Right renal cortex interstitium (tissue), 3 donors: Measurements from ENCODE around the gene ABI3. TPM values are rescaled to one million over a fixed set of nuclear protein-coding genes. Genes with fewer than 3 reads are reported as not detected.

Source experiments
- DNase-seq, 3 donors: peaks; one replicate each; pipeline ENCODE4 v3.0.0-alpha.2; 2013; ENCODE audit warnings: low read depth in 3 of 3, low spot score in 2 of 3
- polyA plus RNA-seq, 3 donors: library from polyadenylated mRNA; unstranded; fragments of 120-200 nt; gene quantifications; one replicate each; pipeline ENCODE4 v1.2.1, GENCODE V29; 2013; ENCODE audit not compliant: insufficient read length in 3 of 3

ABI3 gene
- polyA plus RNA-seq, 3 donors: 4.2 to 5.8 (median 4.7) TPM

DNA sequence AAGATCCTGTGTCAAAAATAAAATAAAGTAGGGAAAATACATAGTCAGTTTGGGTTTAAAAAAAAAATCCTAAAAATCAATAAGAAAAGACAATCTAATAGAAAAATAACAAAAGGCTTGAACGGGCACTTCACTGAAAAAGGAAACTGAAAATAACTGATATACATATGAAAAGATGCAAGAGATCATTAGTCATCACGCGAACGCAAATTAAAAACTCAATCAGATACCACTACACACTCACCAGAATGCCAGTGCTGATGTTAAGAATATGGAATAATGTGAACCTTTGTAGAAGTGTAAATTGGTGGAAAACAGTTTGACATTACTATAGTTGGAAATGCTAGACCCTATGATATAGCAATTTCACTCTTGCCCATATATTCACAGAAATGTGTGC is 14.8 kb upstream of the ABI3 start:
- no peak for DNase-seq

DNA sequence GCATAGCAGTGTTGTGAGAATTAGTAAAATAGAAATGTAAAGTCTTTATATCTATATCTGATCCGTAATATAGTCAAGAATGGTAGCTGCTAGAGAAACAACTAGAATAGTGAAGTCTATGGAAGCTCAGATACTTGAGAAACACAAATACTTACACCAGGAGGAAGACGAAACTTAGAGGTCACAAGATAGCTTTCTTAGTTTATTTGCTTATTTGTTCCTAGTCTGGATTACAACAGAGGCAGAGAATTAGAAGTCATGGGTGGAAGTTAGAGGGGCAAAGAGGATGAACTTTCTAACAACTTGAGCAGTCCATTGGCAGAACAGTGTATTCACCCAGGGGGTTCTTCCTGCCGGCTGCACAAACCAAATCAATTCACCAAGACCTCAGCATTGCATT is 14.0 kb upstream of the ABI3 start:
- DNase-seq: no peak

DNA sequence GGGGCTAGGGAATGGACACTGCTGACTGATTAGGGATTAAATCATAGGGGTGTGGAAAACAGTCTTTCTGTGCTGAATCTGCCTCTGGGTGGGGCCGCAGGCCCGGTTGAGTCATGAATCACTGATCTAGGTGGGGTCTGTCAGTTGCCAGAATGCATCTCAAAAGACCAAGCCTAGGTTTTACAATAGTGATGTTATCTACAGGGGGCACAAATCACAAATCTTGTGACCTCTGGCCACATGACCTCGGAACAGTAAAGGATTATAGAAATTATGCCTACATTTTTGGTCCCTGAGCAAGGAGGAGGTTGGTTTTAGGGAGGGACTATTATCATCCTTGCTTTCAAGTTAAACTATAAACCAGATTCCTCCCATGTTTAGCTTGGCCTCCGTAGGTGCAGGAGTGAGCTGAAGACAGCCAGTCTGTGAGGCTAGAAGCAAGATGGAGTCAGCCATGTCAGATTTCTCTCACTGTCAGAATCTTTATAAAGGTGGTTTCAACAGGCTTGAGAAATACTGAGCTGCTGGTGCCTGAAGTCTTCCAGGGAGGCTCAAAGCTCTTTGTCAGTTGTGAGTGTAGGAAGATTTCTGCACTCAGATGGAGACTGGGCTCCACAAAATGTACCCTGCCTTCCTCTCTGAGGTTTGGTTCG is 13.0 kb upstream of the ABI3 start:
- no peak for DNase-seq

DNA sequence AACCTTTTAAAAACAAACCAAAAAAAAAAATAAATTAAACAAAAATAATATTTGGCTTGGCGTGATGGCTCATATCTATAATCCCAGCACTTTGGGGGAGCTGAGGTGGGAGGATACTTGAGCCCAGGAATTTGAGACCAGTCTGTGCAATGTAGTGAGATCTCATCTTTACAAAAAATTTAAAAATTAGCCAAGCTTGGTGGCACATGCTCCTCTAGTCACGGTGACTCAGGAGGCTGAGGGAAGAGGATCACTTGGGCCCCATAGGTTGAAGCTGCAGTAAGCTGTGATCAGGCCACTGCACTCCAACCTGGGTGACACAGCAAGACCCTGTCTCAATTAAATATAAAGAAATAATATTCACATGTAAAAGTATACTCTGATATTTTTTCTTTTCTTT is 12.3 kb upstream of the ABI3 start:
- DNase-seq: no peak

DNA sequence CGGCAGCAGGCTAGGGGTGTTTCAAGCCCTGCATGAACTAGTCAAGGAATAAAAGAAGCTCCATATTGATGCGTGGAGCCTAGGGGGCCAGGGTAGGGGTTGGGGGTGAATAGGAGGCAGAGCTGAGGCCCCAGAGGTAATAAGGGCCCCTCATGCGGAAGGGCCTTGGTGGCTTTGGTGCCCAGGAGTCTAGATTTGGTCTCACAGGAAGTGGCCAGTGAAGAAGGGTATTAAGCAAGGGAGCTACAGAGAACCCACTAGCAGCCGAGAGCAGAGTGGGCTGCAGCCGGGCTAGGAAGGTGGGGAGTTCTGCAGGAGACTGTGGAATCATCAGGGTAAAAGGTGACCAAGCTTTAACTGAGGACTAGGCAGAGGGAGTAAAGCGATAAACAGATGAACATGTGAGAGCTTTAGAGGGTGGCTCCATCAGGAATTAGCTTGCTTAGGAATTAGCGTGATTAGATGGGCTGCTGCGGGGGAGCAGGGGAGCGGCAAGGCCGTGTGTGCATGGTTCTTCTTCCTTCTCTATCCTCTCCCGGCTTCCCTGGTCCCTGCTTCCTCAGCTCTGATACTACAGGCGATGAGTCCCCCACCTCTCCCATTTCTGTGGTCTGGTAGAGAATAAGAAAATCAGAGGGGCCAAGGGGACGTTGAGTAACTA is 10.0 kb upstream of the ABI3 start:
- DNase-seq: no peak

DNA sequence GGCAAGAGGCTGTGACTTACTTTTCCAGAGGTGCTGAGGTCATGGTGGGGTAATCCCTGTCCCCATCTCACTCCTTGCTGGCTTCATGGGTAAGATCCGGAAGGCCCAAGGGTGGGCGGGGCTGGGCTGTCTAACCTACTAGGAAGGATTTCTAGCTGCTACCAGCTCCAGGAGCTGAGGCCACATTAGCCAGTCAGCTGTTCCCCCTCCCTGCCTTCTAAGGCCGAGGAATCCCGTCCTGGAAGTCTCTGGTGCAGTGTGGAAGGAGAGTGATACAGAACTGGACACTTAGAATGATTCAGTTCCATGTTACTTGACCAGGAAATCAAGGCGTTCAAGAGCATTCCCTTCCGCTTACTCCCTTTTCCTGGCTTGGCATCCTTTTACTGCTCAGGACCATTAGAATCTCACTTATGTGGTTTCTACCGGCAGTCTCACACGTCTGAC is 9.0 kb upstream of the ABI3 start:
- no peak for DNase-seq

DNA sequence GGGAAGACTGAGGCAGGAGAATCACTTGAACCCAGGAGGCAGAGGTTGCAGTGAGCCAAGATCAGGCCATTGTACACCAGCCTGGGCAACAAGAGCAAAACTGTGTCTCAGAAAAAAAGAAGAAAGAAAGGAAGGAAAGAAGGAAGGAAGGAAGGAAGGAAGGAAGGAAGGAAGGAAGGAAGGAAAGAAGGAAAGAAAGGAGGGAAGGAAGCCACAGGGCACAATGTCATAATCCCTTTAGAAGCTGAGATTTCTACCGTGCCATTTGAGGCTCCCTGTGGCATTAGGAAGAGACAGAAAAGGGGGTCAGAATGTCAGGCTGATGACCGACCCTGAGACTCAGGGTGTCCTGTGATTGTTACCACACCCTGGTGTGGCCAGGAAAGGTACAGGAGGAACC is 6.7 kb upstream of the ABI3 start:
- DNase-seq: no peak

DNA sequence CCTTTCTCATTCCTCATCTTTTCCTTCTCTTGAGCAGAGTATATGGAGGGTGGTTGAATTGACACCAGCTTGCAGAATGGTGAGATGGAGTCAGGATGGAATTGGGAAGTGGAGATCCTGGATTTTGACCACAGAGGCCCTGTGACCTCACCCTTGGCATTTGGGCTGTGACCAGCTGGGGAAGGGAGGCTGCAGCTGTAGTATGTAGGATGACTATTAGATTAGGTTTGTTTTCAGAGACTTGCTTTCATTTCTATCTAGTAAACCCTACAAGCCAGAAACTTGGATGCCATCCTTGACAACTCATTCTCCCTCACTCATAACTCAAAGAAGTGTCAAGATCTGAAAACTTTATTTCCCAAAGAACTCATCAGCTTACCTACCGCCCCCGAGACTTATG is 6.0 kb upstream of the ABI3 start:
- DNase-seq: no peak

DNA sequence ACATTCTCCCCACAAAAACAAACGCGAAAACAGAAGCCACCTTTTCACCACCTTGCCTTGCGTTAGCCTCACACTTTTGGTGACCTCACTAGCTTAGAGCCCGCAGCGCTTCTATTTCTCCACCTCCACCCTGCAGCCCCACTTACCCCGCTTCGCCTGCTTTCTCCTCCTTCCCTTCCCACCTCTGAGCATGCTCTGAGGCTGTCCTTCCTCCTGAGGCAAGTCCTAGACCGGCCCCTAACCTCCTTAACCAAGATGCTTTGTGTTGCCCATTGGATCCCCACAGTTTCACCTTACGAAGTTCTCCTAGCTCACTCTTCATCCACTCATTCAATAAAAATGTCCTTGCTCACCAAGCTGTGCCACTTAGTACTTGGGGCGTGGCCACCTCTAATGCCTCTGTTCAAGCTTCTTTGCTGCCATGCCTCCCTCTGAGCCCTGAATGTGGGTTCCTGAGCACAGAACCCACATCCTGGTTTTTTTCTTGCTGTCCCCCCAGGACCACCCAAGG is 1.4 kb upstream of the ABI3 start:
- DNase-seq: no peak

DNA sequence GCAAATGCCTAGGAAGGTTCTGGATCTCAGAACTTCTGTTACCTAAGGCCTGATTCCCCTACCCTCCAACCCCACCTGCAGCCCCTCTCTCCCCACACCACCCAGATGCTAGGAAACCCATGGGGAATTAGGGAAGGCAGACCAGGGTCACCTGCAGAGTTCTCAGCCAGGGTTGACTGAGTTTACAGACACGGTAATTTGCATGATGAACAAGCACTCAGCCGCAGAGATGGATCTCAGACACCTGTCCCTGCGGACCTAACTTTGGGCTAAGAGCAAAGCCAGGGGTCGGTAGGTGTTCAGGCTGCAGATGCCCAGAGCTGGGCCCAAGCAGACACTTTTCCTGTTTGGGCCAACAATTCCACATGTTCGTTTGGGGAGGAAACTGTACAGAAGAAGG is 2.9 kb downstream of the ABI3 start:
- no peak for DNase-seq

DNA sequence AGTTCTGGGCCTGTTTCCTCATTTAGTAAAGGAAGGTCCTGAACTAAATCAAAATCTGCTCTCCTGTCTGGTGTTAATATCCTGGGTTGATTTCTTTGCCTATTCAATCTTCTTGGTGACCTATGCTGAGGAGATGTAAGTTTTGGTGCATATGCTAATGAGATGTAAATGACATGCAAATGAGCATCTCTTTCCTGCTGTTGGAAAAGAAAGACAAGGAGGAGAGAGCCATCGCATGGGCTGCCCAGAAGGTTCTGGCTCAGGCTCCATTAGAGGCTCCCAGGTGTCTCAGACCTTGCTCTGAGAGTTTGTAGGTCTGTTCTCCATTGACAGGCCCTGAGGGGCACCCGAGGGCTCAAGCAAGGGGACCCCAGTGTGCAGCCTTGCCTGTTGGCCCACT is 3.3 kb downstream of the ABI3 start:
- DNase-seq: no peak

DNA sequence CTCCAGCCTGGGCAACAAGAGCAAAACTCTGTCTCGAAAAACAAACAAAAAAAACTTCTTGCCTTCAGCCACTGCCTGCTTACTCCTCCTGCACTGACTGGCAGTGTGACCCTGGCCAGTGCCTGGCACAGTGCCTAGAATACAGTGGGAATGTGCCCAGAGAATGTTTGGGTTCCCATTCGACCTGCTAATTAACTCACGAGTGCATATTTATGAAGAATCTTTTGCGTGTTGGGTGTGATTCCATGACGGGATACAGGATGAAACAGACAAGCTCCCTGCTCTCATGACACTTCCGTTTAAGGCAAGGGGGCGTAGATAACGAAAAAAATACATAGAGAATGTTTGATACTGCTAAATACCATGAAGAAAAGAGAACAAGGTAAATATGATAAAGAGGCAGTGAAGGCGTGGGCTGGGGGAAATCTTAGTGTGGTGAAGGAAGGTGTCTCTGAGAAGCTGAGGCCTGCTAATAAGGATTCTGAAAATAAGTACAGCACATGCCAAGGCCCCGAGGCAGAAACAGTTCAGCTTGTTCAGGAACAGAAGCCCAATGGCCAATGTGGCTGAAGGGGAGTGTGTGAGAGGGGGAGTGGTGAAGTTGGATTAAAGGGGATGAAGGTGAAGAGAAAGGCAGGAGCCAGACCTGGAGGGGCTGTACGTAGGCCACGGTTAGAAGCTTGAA is 4.3 kb downstream of the ABI3 start:
- DNase-seq: no peak

DNA sequence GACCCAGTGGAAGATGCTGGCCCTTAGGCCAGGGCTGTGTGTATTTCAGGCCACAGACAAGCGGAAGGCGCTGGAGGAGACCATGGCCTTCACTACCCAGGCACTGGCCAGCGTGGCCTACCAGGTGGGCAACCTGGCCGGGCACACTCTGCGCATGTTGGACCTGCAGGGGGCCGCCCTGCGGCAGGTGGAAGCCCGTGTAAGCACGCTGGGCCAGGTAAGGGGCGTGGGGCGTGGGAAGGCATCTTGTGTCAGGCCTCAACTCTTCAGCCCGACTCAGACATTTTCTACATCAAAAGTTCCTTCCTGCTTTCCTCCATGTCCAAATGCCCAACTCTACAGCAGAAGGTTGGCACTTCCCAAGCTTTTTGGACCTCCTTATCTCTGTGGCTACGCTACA is 6.0 kb downstream of the ABI3 start:
- DNase-seq: no peak

DNA sequence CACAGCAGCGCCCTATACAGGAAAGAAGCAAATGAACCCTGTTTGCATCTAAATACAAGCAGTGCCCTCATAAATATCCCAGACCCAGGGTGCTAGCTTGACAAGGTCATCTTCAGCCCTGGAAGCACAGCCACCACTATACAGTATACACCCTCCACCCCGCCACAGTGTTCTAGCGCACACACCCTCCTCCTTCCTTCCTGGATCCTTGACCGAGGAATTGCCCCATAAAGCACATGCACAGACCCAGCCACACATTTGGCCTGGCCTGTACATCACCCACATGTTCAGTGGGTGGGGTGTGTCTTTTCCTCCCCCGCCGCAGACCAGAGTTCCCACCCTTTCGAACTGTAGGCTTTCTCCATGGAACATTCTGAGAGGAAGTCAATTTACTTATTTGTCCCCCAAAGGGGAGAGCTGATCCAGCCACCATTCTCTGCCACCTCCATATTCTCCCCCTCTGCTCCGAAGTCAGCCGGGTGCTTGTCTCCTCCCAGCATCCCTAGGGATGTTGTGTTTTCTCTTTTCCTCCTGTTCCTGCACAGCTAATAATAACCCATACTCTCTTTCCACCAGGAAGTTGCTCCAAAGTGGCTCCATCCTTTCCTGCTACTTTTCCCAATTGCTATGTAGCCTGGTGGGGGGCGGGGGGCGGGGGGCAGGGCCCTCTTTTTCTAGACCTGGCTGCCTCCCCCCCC is 6.6 kb downstream of the ABI3 start:
- DNase-seq: no peak

DNA sequence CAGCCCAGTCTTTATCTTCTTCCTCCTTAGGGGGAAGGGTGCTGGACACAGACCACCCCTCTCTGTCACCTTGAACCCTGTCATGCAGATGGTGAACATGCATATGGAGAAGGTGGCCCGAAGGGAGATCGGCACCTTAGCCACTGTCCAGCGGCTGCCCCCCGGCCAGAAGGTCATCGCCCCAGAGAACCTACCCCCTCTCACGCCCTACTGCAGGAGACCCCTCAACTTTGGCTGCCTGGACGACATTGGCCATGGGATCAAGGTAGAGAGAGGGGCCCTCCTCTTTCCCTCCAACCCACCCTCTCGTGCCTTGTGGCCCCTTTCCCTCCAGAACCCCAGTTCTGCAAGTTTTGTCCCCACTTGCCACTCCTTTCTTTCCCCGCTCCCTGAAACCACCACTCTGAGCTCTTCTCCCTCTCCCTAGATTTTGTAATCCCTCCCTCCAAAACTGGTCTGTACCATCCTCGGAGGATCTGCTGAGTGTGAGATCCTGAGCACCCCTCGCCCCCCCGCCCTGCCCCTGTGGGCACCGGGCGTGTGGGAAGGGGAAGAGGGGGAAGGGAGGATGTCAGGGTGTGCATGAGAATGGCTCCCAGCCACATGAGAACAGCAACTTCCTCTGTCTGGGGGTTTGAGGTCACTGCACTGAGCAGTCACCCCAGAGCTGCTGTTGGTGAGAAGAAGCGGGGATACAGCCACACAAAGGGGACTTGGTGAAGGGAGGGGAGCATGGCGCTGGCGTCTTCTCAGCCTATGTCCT is 7.3 kb downstream of the ABI3 start:
- no peak for DNase-seq

DNA sequence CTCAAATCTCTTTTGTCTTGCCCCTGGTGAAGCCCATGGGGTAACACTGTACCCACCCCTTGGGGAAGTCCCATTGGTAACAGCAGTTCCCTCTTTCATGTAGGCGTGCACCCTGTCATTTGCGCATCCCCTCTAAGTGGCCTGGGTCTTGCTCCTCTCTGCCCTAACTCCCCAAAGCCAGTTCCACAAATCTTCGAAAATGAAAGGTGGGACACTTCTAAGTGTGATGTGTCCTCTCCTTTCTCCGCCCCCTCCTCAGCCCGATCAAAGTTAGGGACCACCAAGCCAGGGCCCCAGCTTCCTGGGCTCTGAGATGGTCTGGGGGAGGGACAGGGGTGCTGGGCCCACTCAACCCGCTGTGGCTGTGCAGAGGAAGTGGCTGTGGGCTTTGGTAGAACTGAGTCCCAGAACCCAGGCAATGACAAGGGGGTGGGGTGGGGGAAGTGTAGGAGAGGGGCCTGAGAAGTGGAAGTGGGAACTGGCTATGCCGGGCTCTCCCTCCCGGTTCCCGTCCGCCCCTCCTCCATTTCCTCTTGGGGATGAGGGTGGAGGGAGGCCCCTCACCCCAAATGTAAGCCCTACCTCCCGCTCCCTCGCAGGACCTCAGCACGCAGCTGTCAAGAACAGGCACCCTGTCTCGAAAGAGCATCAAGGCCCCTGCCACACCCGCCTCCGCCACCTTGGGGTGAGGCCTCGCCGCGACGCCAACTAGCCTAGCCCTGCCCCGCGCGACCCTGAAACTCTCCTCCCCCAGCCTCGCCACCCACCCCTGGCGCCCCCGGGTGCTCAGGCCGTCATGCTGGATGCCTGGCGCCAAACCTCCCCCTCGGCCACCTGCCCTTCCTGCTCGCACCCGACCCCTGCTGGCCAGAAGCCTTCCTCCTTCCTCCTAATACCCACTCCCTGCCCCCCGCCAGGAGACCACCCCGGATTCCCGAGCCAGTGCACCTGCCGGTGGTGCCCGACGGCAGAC is 8.7 kb downstream of the ABI3 start:
- no peak for DNase-seq

DNA sequence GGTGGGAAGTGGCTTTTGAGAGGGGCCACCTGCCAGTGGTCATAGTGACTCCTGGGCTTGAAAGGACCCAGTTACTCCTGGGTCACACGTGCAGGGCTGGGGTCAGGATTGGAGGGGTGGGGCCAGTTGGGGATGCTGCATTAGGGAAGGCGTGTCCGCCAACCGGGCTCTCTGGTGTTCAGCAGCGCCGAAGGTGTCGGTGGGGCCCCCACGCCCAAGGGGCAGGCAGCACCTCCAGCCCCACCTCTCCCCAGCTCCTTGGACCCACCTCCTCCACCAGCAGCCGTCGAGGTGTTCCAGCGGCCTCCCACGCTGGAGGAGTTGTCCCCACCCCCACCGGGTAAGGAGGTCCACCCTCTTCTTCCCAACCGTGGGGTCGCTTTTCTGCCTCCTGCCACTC is 9.5 kb downstream of the ABI3 start:
- DNase-seq: no peak

DNA sequence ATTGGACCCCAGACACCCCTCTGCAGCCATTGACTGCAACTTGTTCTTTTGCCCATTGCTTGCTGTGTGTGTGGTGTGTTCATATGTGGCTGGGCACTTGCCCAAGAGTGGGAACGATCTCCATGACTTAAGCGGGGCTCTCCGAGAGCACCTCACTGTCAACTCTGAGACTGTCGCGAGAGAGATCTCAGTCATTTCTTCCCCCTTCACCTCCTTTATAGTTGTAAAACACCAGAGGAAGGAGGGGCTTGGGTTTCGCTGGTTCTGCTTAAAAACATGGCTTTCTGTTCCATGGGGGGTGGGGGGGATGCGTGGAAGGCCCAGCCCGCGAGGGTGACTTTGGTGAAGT is 12.6 kb downstream of the ABI3 start:
- no peak for DNase-seq

DNA sequence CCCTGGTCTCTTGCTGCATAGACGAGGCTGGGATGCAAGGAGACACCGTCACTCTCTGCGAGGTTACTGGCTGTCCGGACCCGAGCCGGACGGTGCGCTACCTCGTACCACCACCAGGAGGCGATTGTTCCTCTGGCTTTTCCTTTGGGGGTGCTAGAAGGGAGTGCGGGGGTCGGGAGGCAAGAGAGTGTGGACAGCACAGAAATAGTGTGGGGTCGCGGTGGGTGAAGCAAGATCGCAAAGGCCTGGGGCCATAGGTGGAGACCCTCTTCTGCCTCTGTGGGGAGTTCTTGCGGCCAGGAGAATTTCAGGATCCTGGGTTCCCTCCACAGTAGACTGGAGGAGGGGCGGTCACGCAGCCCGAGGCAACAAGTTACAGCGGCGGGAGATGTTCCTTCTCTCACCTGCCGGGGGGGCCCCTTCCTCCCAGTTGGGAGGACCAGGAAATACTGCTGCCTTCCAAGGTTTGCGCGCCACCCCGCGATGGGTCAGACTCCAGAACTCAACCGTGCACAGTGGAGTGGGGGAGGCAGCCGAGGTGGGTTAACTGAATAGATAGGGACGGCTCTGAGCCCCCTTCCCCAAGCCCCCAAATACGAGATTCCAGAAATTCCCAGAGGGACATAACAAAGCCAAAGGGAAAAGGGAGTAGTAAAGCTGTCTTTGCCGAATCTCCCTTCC is 13.2 kb downstream of the ABI3 start:
- DNase-seq: no peak
